Activated CD8-positive, alpha-beta memory T cell treated with anti-CD3 and anti-CD28 coated beads, Interleukin-2, amount 10 ng/mL, durations not matched to agents 7 days and 5 days (primary cell): ENCODE data around the gene FBXO41. TPM values are rescaled to one million over a fixed set of nuclear protein-coding genes. Genes with fewer than 3 reads are reported as not detected.
A peak's percentile ranks its signal among the peaks of the same experiment; 100 is the strongest.

ENCODE experiments used
- ATAC-seq: fragments of 150-1000 bp; cut with Tn5 transposase; one replicate; pipeline ENCODE4 v1.10.0; 2021; ENCODE audit warnings: moderate library complexity
- CTCF ChIA-PET: fragments of 350-600 bp; sonication (Branson Sonifier 250); formaldehyde crosslinking; loops from one replicate; lab custom pipeline; 2021; ENCODE audit warnings: antibody characterized with exemption; lab: Charles Lee
- DNase-seq: peaks from one replicate; pipeline ENCODE4 v3.0.0-alpha.2; 2020
- H3K27ac Mint-ChIP-seq: one replicate; pipeline ENCODE4 v1.8.0; 2021; ENCODE audit warnings: mild to moderate bottlenecking, mixed read lengths
- H3K27me3 Mint-ChIP-seq: one replicate; pipeline ENCODE4 v1.8.0; 2021; ENCODE audit warnings: mixed read lengths
- H3K36me3 Mint-ChIP-seq: one replicate; pipeline ENCODE4 v1.8.0; 2021; ENCODE audit warnings: mild to moderate bottlenecking, mixed read lengths
- H3K4me1 Mint-ChIP-seq: one replicate; pipeline ENCODE4 v1.8.0; 2021; ENCODE audit warnings: mixed read lengths
- H3K4me3 Mint-ChIP-seq: one replicate; pipeline ENCODE4 v1.8.0; 2021; ENCODE audit warnings: mild to moderate bottlenecking, moderate library complexity, mixed read lengths
- H3K9me3 Mint-ChIP-seq: one replicate; pipeline ENCODE4 v1.8.0; 2022; ENCODE audit warnings: low read depth, mixed read lengths
- total RNA-seq, 2 experiments: library from RNA; stranded (reverse); gene quantifications; one replicate each; pipeline ENCODE4 v1.2.3, GENCODE V29; 2021

FBXO41 gene
- total RNA-seq, 2 experiments from 2014 or later = 28.2 to 31.5 TPM

GRCh38 chr2:73282924-73283544 lies 1.2 kb downstream of the FBXO41 start:
- H3K9me3 Mint-ChIP-seq = no peaks in the 10 kb centered on the region
- peaks cover 27% of the 10 kb centered on the region for H3K4me1 Mint-ChIP-seq
- CTCF ChIA-PET = no interaction called here
- peaks cover 3% of the 10 kb centered on the region for H3K36me3 Mint-ChIP-seq
- ATAC-seq (no peak), DNase-seq (no peak)
- peak overlapping the region; percentile 84 for H3K4me3 Mint-ChIP-seq
- H3K27me3 Mint-ChIP-seq = peaks cover 4% of the 10 kb centered on the region
- H3K27ac Mint-ChIP-seq = peak overlapping the region; percentile 71

DNA sequence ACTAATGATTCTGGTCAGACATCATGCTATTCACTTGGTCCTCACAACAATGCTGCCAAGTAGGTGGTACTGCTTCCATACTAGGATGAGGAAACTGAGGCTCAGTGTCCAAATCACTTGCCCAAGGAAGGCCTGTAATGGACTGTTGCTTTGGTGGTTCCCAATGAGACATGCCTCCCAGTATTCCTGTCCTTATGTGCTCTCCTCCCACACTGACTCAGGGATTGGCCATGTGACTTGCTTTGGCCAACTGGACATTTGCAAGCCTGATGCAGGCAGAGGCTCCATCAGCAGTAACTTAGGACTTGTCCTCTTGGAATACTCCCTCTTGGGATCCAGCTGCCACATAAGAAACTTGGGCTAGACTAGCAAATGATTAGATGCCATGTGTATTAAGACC lies 3.0 kb downstream of the FBXO41 start:
- no peaks in the 10 kb centered on the region for H3K27me3 Mint-ChIP-seq
- no peak overlapping the region for H3K27ac Mint-ChIP-seq
- peaks cover 30% of the 10 kb centered on the region for H3K4me1 Mint-ChIP-seq
- H3K36me3 Mint-ChIP-seq = peaks cover 7% of the 10 kb centered on the region
- H3K9me3 Mint-ChIP-seq = no peaks in the 10 kb centered on the region
- DNase-seq = no peak
- ATAC-seq = no peak
- H3K4me3 Mint-ChIP-seq = no peak overlapping the region
- CTCF ChIA-PET = interaction anchor here (4.3 kb wide), 1 partner anchor 9 kb away, joined by 21 read pairs; no protein-coding TSS in a partner anchor

- H3K36me3 Mint-ChIP-seq = peaks cover 9% of the 10 kb centered on the region
Observed at GRCh38 chr2:73279852-73280251, 4.4 kb downstream of the FBXO41 start.

DNA sequence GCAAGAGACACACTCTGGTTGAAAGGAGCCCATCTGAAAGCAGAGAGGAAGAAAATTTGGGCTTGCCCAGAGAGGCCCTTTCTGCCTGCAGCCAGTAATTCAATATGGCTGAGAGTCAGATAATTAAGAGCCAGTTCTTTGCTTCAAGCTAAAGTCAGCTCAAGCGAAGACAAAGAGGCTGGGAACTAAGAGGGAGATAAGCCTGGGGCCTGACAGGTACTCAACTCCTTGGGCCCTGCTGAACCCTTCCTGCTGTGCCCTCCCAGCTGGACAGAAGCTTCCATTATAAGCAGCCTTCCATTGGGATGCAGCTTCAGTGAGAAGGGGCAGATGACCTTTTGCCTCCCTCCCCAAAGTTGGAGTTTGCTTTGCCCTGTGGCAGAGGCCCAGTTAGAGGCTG lies 12.0 kb downstream of the FBXO41 start:
- CTCF ChIA-PET = interaction anchor here (0.7 to 1.4 kb wide), 3 partner anchors 16 to 39 kb away, joined by 3 to 4 read pairs (median 3); partner anchors contain the start of gene PRADC1

More at GRCh38 chr2:73279852-73280251, 4.4 kb downstream of the FBXO41 start:
- Mint-ChIP-seq H3K4me3 (no peak overlapping the region), H3K27ac (no peak overlapping the region), H3K4me1 (peaks cover 18% of the 10 kb centered on the region), H3K27me3 (no peaks in the 10 kb centered on the region), H3K9me3 (no peaks in the 10 kb centered on the region)
- DNase-seq (no peak), ATAC-seq (no peak)
- CTCF ChIA-PET = interaction anchor here (4.3 kb wide), 1 partner anchor 10 kb away, joined by 21 read pairs; no protein-coding TSS in a partner anchor

GRCh38 chr2:73269686-73270465 lies 14.4 kb downstream of the FBXO41 start:
- peak overlapping the region; percentile 66 for H3K4me3 Mint-ChIP-seq
- DNase-seq (no peak), ATAC-seq (no peak)
- CTCF ChIA-PET = interaction anchor here (0.9 to 1.5 kb wide), 2 partner anchors 9 to 21 kb away, joined by 3 to 5 read pairs; no protein-coding TSS in a partner anchor
- H3K36me3 Mint-ChIP-seq = peaks cover 8% of the 10 kb centered on the region
- H3K27me3 Mint-ChIP-seq = no peaks in the 10 kb centered on the region
- no peaks in the 10 kb centered on the region for H3K9me3 Mint-ChIP-seq
- peak overlapping the region; percentile 41 for H3K27ac Mint-ChIP-seq
- peaks cover 29% of the 10 kb centered on the region for H3K4me1 Mint-ChIP-seq

More for the DNA sequence above, 12.0 kb downstream of the FBXO41 start:
- Mint-ChIP-seq H3K27ac (no peak overlapping the region), H3K4me1 (peaks cover 24% of the 10 kb centered on the region), H3K4me3 (no peak overlapping the region), H3K27me3 (no peaks in the 10 kb centered on the region), H3K36me3 (peaks cover 10% of the 10 kb centered on the region), H3K9me3 (no peaks in the 10 kb centered on the region)
- DNase-seq = no peak
- ATAC-seq = no peak

GRCh38 chr2:73268830-73269685 lies 15.2 kb downstream of the FBXO41 start:
- ATAC-seq = peak; percentile 98
- Mint-ChIP-seq H3K27me3 (no peaks in the 10 kb centered on the region), H3K27ac (no peak overlapping the region), H3K4me3 (peak overlapping the region; percentile 42), H3K4me1 (peaks cover 29% of the 10 kb centered on the region), H3K9me3 (no peaks in the 10 kb centered on the region), H3K36me3 (peaks cover 8% of the 10 kb centered on the region)
- CTCF ChIA-PET = interaction anchor here (0.8 to 2.3 kb wide), 5 partner anchors 10 to 31 kb away, joined by 3 to 12 read pairs (median 4); partner anchors contain the start of gene FBXO41
- peak; percentile 90 for DNase-seq

GRCh38 chr2:73268366-73268829 lies 15.9 kb downstream of the FBXO41 start:
- peaks cover 8% of the 10 kb centered on the region for H3K36me3 Mint-ChIP-seq
- CTCF ChIA-PET = interaction anchor here (0.8 to 2.3 kb wide), 5 partner anchors 10 to 30 kb away, joined by 3 to 12 read pairs (median 4); partner anchors contain the start of gene FBXO41
- peak overlapping the region; percentile 42 for H3K4me3 Mint-ChIP-seq
- peaks cover 29% of the 10 kb centered on the region for H3K4me1 Mint-ChIP-seq
- no peak for ATAC-seq
- DNase-seq = no peak
- H3K27ac Mint-ChIP-seq = peak overlapping the region; percentile 24
- H3K27me3 Mint-ChIP-seq = no peaks in the 10 kb centered on the region
- no peaks in the 10 kb centered on the region for H3K9me3 Mint-ChIP-seq

- Mint-ChIP-seq H3K27me3 (no peaks in the 10 kb centered on the region), H3K36me3 (peaks cover 8% of the 10 kb centered on the region), H3K9me3 (no peaks in the 10 kb centered on the region), H3K4me1 (peaks cover 29% of the 10 kb centered on the region), H3K27ac (no peak overlapping the region), H3K4me3 (no peak overlapping the region)
- DNase-seq (no peak), ATAC-seq (no peak)
- CTCF ChIA-PET = interaction anchor here (1.6 to 2.3 kb wide), 2 partner anchors 9 to 23 kb away, joined by 3 to 12 read pairs; no protein-coding TSS in a partner anchor
Observed at GRCh38 chr2:73267008-73267407, 17.3 kb downstream of the FBXO41 start.

- H3K27ac Mint-ChIP-seq = no peak overlapping the region
- ATAC-seq (no peak), DNase-seq (no peak)
- peaks cover 29% of the 10 kb centered on the region for H3K4me1 Mint-ChIP-seq
- peaks cover 8% of the 10 kb centered on the region for H3K36me3 Mint-ChIP-seq
- no peak overlapping the region for H3K4me3 Mint-ChIP-seq
- no peaks in the 10 kb centered on the region for H3K9me3 Mint-ChIP-seq
- no peaks in the 10 kb centered on the region for H3K27me3 Mint-ChIP-seq
- CTCF ChIA-PET = interaction anchor here (1.6 kb wide), 1 partner anchor 9 kb away, joined by 3 read pairs; no protein-coding TSS in a partner anchor
Observed at GRCh38 chr2:73266061-73266901, 18.0 kb downstream of the FBXO41 start.

- Mint-ChIP-seq H3K27me3 (no peaks in the 10 kb centered on the region), H3K4me1 (peaks cover 27% of the 10 kb centered on the region), H3K36me3 (peaks cover 8% of the 10 kb centered on the region)
Observed at GRCh38 chr2:73265298-73266060, 18.8 kb downstream of the FBXO41 start.

GRCh38 chr2:73264783-73265182 lies 19.5 kb downstream of the FBXO41 start:
- Mint-ChIP-seq H3K36me3 (peaks cover 8% of the 10 kb centered on the region), H3K9me3 (no peaks in the 10 kb centered on the region), H3K4me1 (peaks cover 22% of the 10 kb centered on the region), H3K4me3 (no peak overlapping the region), H3K27ac (no peak overlapping the region), H3K27me3 (no peaks in the 10 kb centered on the region)
- CTCF ChIA-PET = no interaction called here
- ATAC-seq (no peak), DNase-seq (no peak)

More at GRCh38 chr2:73265298-73266060, 18.8 kb downstream of the FBXO41 start:
- Mint-ChIP-seq H3K4me3 (no peak overlapping the region), H3K27ac (no peak overlapping the region), H3K9me3 (no peaks in the 10 kb centered on the region)
- CTCF ChIA-PET = interaction anchor here (1.6 kb wide), 1 partner anchor 8 kb away, joined by 3 read pairs; no protein-coding TSS in a partner anchor
- no peak for DNase-seq
- ATAC-seq = no peak
